ENCODE results near the gene PSG5. TPM values are rescaled to one million over a fixed set of nuclear protein-coding genes. Genes with fewer than 3 reads are reported as not detected.

PSG5 gene
- total RNA-seq, 1 experiment from 2014 or later, result 0.80 TPM

Other genes starting within 250 kb of the PSG5 start
- gene PSG7, start 249.3 kb downstream of the PSG5 start, total RNA-seq (2014; rRNA removed; shearing (Covaris generic)), result not detected in 2 replicates
- not detected in 2 replicates for gene PSG11, start 160.1 kb downstream of the PSG5 start, total RNA-seq (2014; rRNA removed; shearing (Covaris generic))
- not detected in 2 replicates for gene PSG2, start 103.8 kb downstream of the PSG5 start, total RNA-seq (2014; rRNA removed; shearing (Covaris generic))
- 0.27 and 0.69 TPM in 2 replicates for gene PSG4, start 19.1 kb upstream of the PSG5 start, total RNA-seq (2014; rRNA removed; shearing (Covaris generic))
- gene PSG9, start 83.0 kb upstream of the PSG5 start, total RNA-seq (2014; rRNA removed; shearing (Covaris generic)), result 0.29 and 0.60 TPM in 2 replicates
- not detected in 2 replicates for gene CD177, start 167.2 kb upstream of the PSG5 start, total RNA-seq (2014; rRNA removed; shearing (Covaris generic))
- gene TEX101, start 228.4 kb upstream of the PSG5 start, total RNA-seq (2014; rRNA removed; shearing (Covaris generic)), result not detected in 2 replicates